Bronchial epithelial cell (primary cell): ENCODE measurements around the gene EYA3. TPM values are rescaled to one million over a fixed set of nuclear protein-coding genes. Genes with fewer than 3 reads are reported as not detected.

Source experiments
- DNase-seq: peaks from one replicate; pipeline ENCODE4 v3.0.0-alpha.2; 2010; ENCODE audit warnings: low read depth
- FAIRE-seq: peaks from 2 replicates; lab custom pipeline; 2011; peaks lifted over from hg19 to GRCh38; lab: Jason Lieb, UNC
- H3K27me3 ChIP-seq: 2 replicates; pipeline ENCODE4 v1.5.1; 2011; ENCODE audit warnings: low read length; ENCODE audit not compliant: control insufficient read depth, insufficient read depth
- H3K36me3 ChIP-seq: 2 replicates; pipeline ENCODE4 v1.5.1; 2011; ENCODE audit warnings: low read length; ENCODE audit not compliant: control insufficient read depth, insufficient read depth
- H3K4me3 ChIP-seq: 2 replicates; pipeline ENCODE4 v1.5.1; 2011; ENCODE audit warnings: mild to moderate bottlenecking, low read depth, low read length, control low read depth
- CTCF ChIP-seq: IDR thresholded peaks from 2 replicates; pipeline ENCODE4 v1.5.1; 2011; ENCODE audit warnings: mild to moderate bottlenecking, moderate library complexity, low read length, control low read depth, inconsistent platforms; ENCODE audit not compliant: insufficient read depth, severe bottlenecking
- total RNA-seq: library from RNA; depleted of rRNA; stranded (reverse); fragments of >200 nt; gene quantifications from 2 replicates; pipeline ENCODE4 v1.2.1, GENCODE V29; 2014

Gene EYA3
- total RNA-seq, result 5.8 and 7.1 TPM in 2 replicates

GRCh38 chr1:28088168-28088961, at the start of gene EYA3:
TSS of gene EYA3 (minus strand) at chr1:28088610. CDS start at chr1:28058026, 30,584 bp downstream.
- H3K4me3 ChIP-seq, result peak within 1 kb of the TSS; percentile 89
- no peaks in the 10 kb centered on the region for H3K27me3 ChIP-seq
- FAIRE-seq, result no peak
- H3K36me3 ChIP-seq, result no peaks in the 10 kb centered on the region
- TF ChIP-seq CTCF, result no peak
- DNase-seq, result peak; percentile 95

- Histone ChIP-seq H3K4me3 (no peak overlapping the region), H3K36me3 (no peaks in the 10 kb centered on the region), H3K27me3 (no peaks in the 10 kb centered on the region)
- no peak for TF ChIP-seq CTCF
- DNase-seq (peak; percentile 62), FAIRE-seq (no peak)
Measured at GRCh38 chr1:28136922-28137613, 48.7 kb upstream of the EYA3 start.

- TF ChIP-seq CTCF, result no peak
- no peak overlapping the region for H3K4me3 ChIP-seq
- no peaks in the 10 kb centered on the region for H3K36me3 ChIP-seq
- H3K27me3 ChIP-seq, result no peaks in the 10 kb centered on the region
- FAIRE-seq, result no peak
- no peak for DNase-seq
Measured at GRCh38 chr1:28136169-28136921, 47.9 kb upstream of the EYA3 start.

DNA sequence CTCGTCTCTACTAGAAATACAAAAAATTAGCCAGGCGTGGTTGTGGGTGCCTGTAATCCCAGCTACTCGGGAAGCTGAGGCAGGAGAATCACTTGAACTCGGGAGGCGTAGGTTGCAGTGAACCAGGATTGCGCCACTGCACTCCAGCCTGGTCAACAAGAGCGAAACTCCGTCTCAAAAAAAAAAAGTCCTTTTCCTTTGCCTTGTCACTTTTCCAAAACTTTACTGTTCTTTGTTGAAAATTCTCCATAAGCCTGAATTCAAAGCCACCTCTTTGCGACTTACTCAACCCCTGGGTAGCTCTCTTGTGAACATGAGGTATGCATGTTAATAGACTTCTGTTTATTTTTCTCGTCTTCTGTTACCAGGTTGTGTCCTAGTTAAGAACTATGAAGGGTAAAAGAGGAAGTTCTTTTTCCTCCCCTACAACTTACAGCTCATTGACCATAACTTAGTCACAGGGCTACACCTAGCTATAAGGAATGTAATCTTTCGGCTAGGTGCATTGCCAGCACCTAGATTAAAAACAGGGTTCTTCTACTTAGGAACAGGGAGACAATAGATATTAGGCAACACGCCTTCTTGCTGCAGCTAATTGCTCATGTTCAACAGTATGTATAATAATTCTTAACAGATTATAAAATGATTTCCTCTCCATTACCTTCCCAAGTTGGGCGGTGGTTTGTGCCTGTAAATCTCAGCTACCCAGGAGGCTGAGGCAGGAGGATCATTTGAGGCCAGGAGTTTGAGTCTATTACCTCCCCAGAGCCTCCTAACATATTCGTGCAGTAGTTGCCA, 47.2 kb upstream of the EYA3 start:
- no peak for TF ChIP-seq CTCF
- FAIRE-seq, result no peak
- peak; percentile 98 for DNase-seq

GRCh38 chr1:28134651-28135207, 46.3 kb upstream of the EYA3 start:
- H3K4me3 ChIP-seq, result no peak overlapping the region
- FAIRE-seq (no peak), DNase-seq (no peak)
- no peak for TF ChIP-seq CTCF
- no peaks in the 10 kb centered on the region for H3K36me3 ChIP-seq
- no peaks in the 10 kb centered on the region for H3K27me3 ChIP-seq

More for the DNA sequence above, 47.2 kb upstream of the EYA3 start:
- Histone ChIP-seq H3K4me3 (no peak overlapping the region), H3K36me3 (no peaks in the 10 kb centered on the region), H3K27me3 (no peaks in the 10 kb centered on the region)
